WTC11 (cell line): ENCODE measurements around the gene MCCC2. TPM values are rescaled to one million over a fixed set of nuclear protein-coding genes. Genes with fewer than 3 reads are reported as not detected.
"Not testable (repeated sequence)": the region's sequence is repeated elsewhere in the genome, so short reads cannot be mapped to it uniquely, and the experiment has no call there.

ENCODE experiments used
- ATAC-seq: fragments of 200-7000 bp; cut with Tn5 transposase; 2 replicates; pipeline ENCODE4 v1.10.0; 2021; ENCODE audit warnings: mild to moderate bottlenecking, moderate library complexity
- CTCF ChIA-PET: fragments of 300-600 bp; sonication (Branson Sonifier 250); formaldehyde crosslinking; loops from one replicate; lab custom pipeline; 2021; ENCODE audit warnings: antibody characterized with exemption; lab: Charles Lee
- POLR2A ChIA-PET: fragments of 350-600 bp; sonication (Branson Sonifier 250); formaldehyde crosslinking; loops from one replicate; lab custom pipeline; 2021; ENCODE audit warnings: antibody characterized with exemption; lab: Charles Lee
- DNase-seq: peaks from one replicate; pipeline ENCODE4 v3.0.0; 2021; ENCODE audit warnings: low spot score
- H3K27ac Mint-ChIP-seq: 2 replicates; pipeline ENCODE4 v1.8.0; 2021; ENCODE audit warnings: mixed read lengths
- H3K27me3 Mint-ChIP-seq: 2 replicates; pipeline ENCODE4 v1.8.0; 2021; ENCODE audit warnings: low read depth, mild to moderate bottlenecking, moderate library complexity, mixed read lengths
- H3K36me3 Mint-ChIP-seq: 2 replicates; pipeline ENCODE4 v1.8.0; 2021; ENCODE audit warnings: mixed read lengths
- H3K4me1 Mint-ChIP-seq: 2 replicates; pipeline ENCODE4 v1.8.0; 2022; ENCODE audit warnings: mixed read lengths
- H3K4me3 Mint-ChIP-seq: 2 replicates; pipeline ENCODE4 v1.8.0; 2021; ENCODE audit warnings: mild to moderate bottlenecking, moderate library complexity, mixed read lengths
- H3K9me3 Mint-ChIP-seq: 2 replicates; pipeline ENCODE4 v1.8.0; 2021; ENCODE audit warnings: mixed read lengths
- CREB1 ChIP-seq: sonication (generic); formaldehyde crosslinking; IDR thresholded peaks from 2 replicates; pipeline ENCODE4 v1.8.0; 2023; ENCODE audit warnings: mild to moderate bottlenecking, missing genetic modification reagents
- ESRRA ChIP-seq: sonication (generic); formaldehyde crosslinking; IDR thresholded peaks from 2 replicates; pipeline ENCODE4 v1.8.1; 2022; ENCODE audit warnings: mild to moderate bottlenecking, missing genetic modification reagents, borderline replicate concordance
- GRHL2 ChIP-seq: fragments of 250-450 bp; sonication (Bioruptor Pico); IDR thresholded peaks from 2 replicates; pipeline ENCODE4 v1.8.0; 2022; ENCODE audit warnings: mild to moderate bottlenecking, moderate library complexity; ENCODE audit not compliant: insufficient replicate concordance, severe bottlenecking
- JUN ChIP-seq: sonication (generic); formaldehyde crosslinking; IDR thresholded peaks from 2 replicates; pipeline ENCODE4 v1.8.0; 2023; ENCODE audit warnings: mild to moderate bottlenecking, missing genetic modification reagents
- MXD4 ChIP-seq: fragments of 250-450 bp; sonication (Bioruptor Pico); IDR thresholded peaks from 2 replicates; pipeline ENCODE4 v1.8.0; 2021; ENCODE audit warnings: mild to moderate bottlenecking, moderate library complexity, borderline replicate concordance
- NR2C2 ChIP-seq: sonication (generic); formaldehyde crosslinking; IDR thresholded peaks from 2 replicates; pipeline ENCODE4 v1.8.0; 2022; ENCODE audit warnings: mild to moderate bottlenecking, missing genetic modification reagents
- SMAD4 ChIP-seq: sonication (generic); formaldehyde crosslinking; IDR thresholded peaks from 2 replicates; pipeline ENCODE4 v1.8.0; 2022; ENCODE audit warnings: mild to moderate bottlenecking, missing genetic modification reagents
- ZNF121 ChIP-seq: sonication (generic); formaldehyde crosslinking; IDR thresholded peaks from 2 replicates; pipeline ENCODE4 v1.8.0; 2023; ENCODE audit warnings: missing genetic modification reagents
- total RNA-seq: library from RNA; stranded (reverse); gene quantifications from 3 replicates; pipeline ENCODE4 v1.2.3, GENCODE V29; 2021
- TF ChIP-seq, protein P1 (sequence below): fragments of 250-450 bp; sonication (Bioruptor Pico); IDR thresholded peaks from 2 replicates; pipeline ENCODE4 v1.9.0; 2021; ENCODE audit warnings: mild to moderate bottlenecking, borderline replicate concordance
- TF ChIP-seq, protein P2 (sequence below): sonication (generic); formaldehyde crosslinking; IDR thresholded peaks from 2 replicates; pipeline ENCODE4 v1.8.1; 2022; ENCODE audit warnings: mild to moderate bottlenecking, moderate library complexity, missing genetic modification reagents
- TF ChIP-seq, protein P3 (sequence below): sonication (generic); formaldehyde crosslinking; IDR thresholded peaks from 2 replicates; pipeline ENCODE4 v1.8.0; 2022; ENCODE audit warnings: mild to moderate bottlenecking, missing genetic modification reagents
- TF ChIP-seq, protein P4 (sequence below): sonication (generic); formaldehyde crosslinking; IDR thresholded peaks from 2 replicates; pipeline ENCODE4 v1.8.1; 2022; ENCODE audit warnings: low read depth, mild to moderate bottlenecking, moderate library complexity, missing genetic modification reagents, borderline replicate concordance
- TF ChIP-seq, protein P5 (sequence below): fragments of 250-450 bp; sonication (Bioruptor Pico); conservative IDR thresholded peaks from 2 replicates; pipeline ENCODE4 v1.9.0; 2021; ENCODE audit warnings: mild to moderate bottlenecking
- TF ChIP-seq, protein P6 (sequence below): sonication (generic); formaldehyde crosslinking; IDR thresholded peaks from 2 replicates; pipeline ENCODE4 v1.8.0; 2023; ENCODE audit warnings: missing genetic modification reagents

MCCC2 gene
- total RNA-seq, 1 experiment from 2014 or later, result 65.0 TPM

DNA sequence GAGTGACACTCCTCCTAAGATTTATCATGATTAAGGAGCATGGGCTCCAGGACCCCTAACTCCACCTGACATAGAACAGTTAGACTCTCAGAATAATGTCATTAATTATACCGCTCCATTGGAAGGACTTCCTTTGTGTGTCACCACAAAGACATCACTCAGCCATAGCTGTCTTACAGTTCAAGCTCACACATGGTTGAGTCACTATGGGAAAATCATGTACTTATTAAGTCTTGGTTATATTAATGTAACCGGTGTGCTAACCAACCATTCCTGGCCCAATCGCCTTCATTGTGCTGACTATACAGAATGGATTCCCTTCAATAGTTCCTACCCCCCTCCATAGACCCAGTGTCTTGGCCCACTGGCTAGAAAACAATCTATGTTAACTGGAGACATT is 10.9 kb upstream of the MCCC2 start (continued):
- TF ChIP-seq, protein P1, sequence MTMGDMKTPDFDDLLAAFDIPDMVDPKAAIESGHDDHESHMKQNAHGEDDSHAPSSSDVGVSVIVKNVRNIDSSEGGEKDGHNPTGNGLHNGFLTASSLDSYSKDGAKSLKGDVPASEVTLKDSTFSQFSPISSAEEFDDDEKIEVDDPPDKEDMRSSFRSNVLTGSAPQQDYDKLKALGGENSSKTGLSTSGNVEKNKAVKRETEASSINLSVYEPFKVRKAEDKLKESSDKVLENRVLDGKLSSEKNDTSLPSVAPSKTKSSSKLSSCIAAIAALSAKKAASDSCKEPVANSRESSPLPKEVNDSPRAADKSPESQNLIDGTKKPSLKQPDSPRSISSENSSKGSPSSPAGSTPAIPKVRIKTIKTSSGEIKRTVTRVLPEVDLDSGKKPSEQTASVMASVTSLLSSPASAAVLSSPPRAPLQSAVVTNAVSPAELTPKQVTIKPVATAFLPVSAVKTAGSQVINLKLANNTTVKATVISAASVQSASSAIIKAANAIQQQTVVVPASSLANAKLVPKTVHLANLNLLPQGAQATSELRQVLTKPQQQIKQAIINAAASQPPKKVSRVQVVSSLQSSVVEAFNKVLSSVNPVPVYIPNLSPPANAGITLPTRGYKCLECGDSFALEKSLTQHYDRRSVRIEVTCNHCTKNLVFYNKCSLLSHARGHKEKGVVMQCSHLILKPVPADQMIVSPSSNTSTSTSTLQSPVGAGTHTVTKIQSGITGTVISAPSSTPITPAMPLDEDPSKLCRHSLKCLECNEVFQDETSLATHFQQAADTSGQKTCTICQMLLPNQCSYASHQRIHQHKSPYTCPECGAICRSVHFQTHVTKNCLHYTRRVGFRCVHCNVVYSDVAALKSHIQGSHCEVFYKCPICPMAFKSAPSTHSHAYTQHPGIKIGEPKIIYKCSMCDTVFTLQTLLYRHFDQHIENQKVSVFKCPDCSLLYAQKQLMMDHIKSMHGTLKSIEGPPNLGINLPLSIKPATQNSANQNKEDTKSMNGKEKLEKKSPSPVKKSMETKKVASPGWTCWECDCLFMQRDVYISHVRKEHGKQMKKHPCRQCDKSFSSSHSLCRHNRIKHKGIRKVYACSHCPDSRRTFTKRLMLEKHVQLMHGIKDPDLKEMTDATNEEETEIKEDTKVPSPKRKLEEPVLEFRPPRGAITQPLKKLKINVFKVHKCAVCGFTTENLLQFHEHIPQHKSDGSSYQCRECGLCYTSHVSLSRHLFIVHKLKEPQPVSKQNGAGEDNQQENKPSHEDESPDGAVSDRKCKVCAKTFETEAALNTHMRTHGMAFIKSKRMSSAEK (CRISPR knock-in tag), result no peak
- TF ChIP-seq, protein P2, sequence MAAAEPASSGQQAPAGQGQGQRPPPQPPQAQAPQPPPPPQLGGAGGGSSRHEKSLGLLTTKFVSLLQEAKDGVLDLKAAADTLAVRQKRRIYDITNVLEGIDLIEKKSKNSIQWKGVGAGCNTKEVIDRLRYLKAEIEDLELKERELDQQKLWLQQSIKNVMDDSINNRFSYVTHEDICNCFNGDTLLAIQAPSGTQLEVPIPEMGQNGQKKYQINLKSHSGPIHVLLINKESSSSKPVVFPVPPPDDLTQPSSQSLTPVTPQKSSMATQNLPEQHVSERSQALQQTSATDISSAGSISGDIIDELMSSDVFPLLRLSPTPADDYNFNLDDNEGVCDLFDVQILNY, result no peak
- no peak for TF ChIP-seq GRHL2 (CRISPR knock-in tag)
- TF ChIP-seq ZNF121 (CRISPR knock-in tag), result no peak
- TF ChIP-seq, protein P3, sequence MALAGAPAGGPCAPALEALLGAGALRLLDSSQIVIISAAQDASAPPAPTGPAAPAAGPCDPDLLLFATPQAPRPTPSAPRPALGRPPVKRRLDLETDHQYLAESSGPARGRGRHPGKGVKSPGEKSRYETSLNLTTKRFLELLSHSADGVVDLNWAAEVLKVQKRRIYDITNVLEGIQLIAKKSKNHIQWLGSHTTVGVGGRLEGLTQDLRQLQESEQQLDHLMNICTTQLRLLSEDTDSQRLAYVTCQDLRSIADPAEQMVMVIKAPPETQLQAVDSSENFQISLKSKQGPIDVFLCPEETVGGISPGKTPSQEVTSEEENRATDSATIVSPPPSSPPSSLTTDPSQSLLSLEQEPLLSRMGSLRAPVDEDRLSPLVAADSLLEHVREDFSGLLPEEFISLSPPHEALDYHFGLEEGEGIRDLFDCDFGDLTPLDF, result no peak
- TF ChIP-seq JUN (CRISPR knock-in tag), result no peak
- TF ChIP-seq MXD4, result no peak
- no peak for TF ChIP-seq SMAD4 (CRISPR knock-in tag)
- TF ChIP-seq NR2C2 (CRISPR knock-in tag), result no peak
- TF ChIP-seq, protein P4, sequence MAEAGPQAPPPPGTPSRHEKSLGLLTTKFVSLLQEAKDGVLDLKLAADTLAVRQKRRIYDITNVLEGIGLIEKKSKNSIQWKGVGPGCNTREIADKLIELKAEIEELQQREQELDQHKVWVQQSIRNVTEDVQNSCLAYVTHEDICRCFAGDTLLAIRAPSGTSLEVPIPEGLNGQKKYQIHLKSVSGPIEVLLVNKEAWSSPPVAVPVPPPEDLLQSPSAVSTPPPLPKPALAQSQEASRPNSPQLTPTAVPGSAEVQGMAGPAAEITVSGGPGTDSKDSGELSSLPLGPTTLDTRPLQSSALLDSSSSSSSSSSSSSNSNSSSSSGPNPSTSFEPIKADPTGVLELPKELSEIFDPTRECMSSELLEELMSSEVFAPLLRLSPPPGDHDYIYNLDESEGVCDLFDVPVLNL, result no peak
- TF ChIP-seq, protein P5, sequence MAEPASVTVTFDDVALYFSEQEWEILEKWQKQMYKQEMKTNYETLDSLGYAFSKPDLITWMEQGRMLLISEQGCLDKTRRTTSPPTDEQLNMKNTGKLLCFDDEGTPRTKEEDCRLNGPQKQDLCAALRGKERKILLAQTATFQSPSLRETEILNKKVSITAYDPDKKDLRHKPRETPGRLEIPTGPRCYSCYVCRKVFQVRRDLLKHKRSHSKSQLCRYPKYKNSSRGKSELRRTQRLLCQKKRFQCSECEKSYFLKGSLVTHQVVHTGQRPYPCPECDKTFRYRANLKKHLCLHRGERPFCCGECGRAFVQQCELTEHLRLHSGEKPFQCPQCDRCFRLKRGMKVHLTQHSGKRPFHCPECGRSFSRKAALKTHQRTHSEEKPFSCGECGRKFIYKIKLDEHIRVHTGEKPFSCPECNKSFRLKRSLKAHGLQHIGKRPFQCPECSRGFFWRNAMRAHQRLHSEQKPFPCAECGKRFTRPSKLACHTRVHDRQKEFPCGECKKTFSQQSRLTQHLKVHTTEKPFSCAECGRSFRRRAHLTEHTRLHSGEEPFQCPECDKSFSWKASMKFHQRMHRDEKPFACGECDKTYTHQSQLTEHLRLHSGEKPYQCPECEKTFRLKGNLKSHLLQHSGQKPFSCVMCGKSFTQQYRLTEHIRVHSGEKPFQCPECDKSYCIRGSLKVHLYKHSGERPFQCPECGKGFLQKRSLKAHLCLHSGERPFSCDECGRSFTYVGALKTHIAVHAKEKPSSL, result no peak
- TF ChIP-seq, protein P6, sequence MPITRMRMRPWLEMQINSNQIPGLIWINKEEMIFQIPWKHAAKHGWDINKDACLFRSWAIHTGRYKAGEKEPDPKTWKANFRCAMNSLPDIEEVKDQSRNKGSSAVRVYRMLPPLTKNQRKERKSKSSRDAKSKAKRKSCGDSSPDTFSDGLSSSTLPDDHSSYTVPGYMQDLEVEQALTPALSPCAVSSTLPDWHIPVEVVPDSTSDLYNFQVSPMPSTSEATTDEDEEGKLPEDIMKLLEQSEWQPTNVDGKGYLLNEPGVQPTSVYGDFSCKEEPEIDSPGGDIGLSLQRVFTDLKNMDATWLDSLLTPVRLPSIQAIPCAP, result no peak
- no peak for TF ChIP-seq ESRRA (CRISPR knock-in tag)
- no peak for TF ChIP-seq CREB1 (CRISPR knock-in tag)

DNA sequence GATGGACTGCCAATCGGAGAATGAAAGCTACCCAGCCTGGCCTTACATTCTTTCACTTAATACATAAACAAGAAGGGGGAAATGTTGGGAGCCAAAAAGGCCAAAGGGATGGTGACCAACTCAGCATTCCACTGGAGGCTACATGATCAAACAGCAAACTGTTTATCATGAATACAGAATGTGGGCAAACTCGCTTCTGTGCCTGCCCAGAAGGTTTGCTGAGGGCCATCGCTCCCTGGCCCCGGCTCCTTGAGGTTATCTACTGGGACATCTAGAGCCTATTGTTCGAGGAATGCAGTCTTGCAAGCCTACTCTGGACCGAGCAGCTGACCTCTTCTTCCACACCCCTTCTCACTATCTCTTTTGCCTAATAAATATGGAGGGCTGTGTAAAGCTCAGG is 9.3 kb upstream of the MCCC2 start:
- ATAC-seq, H3K4me3 Mint-ChIP-seq, CTCF ChIA-PET: not testable (repeated sequence)

More for the DNA sequence above, 9.3 kb upstream of the MCCC2 start:
- H3K27me3 Mint-ChIP-seq, H3K27ac Mint-ChIP-seq, POLR2A ChIA-PET, DNase-seq: not testable (repeated sequence)
- Mint-ChIP-seq H3K36me3 (peaks cover 14% of the 10 kb centered on the region), H3K4me1 (peaks cover 10% of the 10 kb centered on the region), H3K9me3 (peaks cover 23% of the 10 kb centered on the region)
